ENCODE results near the gene PTGES2.

DNA sequence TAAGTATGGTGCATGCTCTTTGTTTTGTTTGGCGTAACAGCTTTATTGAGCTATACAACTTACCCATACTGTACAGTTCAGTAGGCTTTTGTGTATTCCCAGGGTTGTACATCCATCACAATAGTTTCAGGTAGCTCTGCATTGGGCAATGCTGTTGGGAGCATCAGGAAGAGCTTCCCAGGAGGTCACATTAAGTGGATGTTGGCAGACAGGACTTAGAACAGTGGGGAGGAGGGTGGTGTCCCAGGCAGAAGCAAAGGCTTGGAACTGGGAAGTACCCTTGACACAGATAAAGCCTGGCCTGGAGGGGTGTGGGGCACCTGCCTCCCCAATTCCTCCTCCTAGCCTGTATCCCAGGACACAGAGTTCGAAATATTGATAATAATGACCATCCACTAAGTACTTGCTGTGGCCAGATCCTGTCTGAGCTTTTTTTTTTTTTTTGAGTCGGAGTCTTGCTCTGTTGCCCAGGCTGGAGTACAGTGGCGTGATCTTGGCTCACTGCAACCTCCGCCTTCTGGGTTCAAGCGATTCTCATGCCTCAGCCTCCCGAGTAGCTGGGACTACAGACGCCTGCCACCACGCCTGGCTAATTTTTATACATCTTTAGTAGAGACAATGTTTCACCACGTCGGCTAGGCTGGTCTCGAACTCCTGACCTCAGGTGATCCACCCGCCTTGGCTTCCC, 33.8 kb upstream of the PTGES2 start:
- TF ChIP-seq, protein P1, sequence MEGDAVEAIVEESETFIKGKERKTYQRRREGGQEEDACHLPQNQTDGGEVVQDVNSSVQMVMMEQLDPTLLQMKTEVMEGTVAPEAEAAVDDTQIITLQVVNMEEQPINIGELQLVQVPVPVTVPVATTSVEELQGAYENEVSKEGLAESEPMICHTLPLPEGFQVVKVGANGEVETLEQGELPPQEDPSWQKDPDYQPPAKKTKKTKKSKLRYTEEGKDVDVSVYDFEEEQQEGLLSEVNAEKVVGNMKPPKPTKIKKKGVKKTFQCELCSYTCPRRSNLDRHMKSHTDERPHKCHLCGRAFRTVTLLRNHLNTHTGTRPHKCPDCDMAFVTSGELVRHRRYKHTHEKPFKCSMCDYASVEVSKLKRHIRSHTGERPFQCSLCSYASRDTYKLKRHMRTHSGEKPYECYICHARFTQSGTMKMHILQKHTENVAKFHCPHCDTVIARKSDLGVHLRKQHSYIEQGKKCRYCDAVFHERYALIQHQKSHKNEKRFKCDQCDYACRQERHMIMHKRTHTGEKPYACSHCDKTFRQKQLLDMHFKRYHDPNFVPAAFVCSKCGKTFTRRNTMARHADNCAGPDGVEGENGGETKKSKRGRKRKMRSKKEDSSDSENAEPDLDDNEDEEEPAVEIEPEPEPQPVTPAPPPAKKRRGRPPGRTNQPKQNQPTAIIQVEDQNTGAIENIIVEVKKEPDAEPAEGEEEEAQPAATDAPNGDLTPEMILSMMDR (conservative IDR thresholded peaks at IDR 0.05; ENCODE audit: low read depth in 2 of 2) = no peak
- TF ChIP-seq ETS1 (IDR thresholded peaks at IDR 0.05) (no peak), REST (IDR thresholded peaks at IDR 0.05; ENCODE audit: unreplicated experiment) (no peak)

Measured in GM23338 (cell line).